HepG2 (cell line): ENCODE measurements around the gene NELFB. TPM values are rescaled to one million over a fixed set of nuclear protein-coding genes. Genes with fewer than 3 reads are reported as not detected.

Source experiments
- ATF2 ChIP-seq: sonication (generic); formaldehyde crosslinking; IDR thresholded peaks from 2 replicates; pipeline ENCODE4 v1.4.0; 2020; ENCODE audit warnings: missing genetic modification reagents
- HINFP ChIP-seq: sonication (generic); formaldehyde crosslinking; IDR thresholded peaks from 2 replicates; pipeline ENCODE4 v1.4.0; 2020; ENCODE audit warnings: low read depth, mild to moderate bottlenecking, missing genetic modification reagents
- HMGXB3 ChIP-seq: sonication (generic); formaldehyde crosslinking; IDR thresholded peaks from 2 replicates; pipeline ENCODE4 v1.4.0; 2020; ENCODE audit warnings: missing genetic modification reagents, borderline replicate concordance
- IKZF1 ChIP-seq: fragments of 450-650 bp; IDR thresholded peaks from 2 replicates; pipeline ENCODE4 v1.7.1; 2016
- KLF15 ChIP-seq: sonication (generic); formaldehyde crosslinking; IDR thresholded peaks from 2 replicates; pipeline ENCODE4 v1.8.1; 2023; ENCODE audit warnings: borderline replicate concordance, mild to moderate bottlenecking, inconsistent platforms, missing genetic modification reagents, mixed read lengths
- MTERF4 ChIP-seq: sonication (generic); formaldehyde crosslinking; IDR thresholded peaks from 2 replicates; pipeline ENCODE4 v1.8.0; 2023; ENCODE audit warnings: mild to moderate bottlenecking, missing genetic modification reagents
- SMAD1 ChIP-seq: sonication (generic); formaldehyde crosslinking; IDR thresholded peaks from 2 replicates; pipeline ENCODE4 v1.4.0; 2020; ENCODE audit warnings: missing genetic modification reagents, low read depth, mild to moderate bottlenecking, borderline replicate concordance
- ZNF136 ChIP-seq: sonication (generic); formaldehyde crosslinking; IDR thresholded peaks from 2 replicates; pipeline ENCODE4 v1.8.1; 2022; ENCODE audit warnings: low read depth, mild to moderate bottlenecking, moderate library complexity, missing genetic modification reagents
- ZNF230 ChIP-seq: sonication (generic); formaldehyde crosslinking; IDR thresholded peaks from 2 replicates; pipeline ENCODE4 v1.4.0; 2020; ENCODE audit warnings: mild to moderate bottlenecking, missing genetic modification reagents
- ZNF564 ChIP-seq: sonication (generic); formaldehyde crosslinking; IDR thresholded peaks from 2 replicates; pipeline ENCODE4 v1.8.1; 2023; ENCODE audit warnings: mild to moderate bottlenecking, missing genetic modification reagents
- ZNF646 ChIP-seq: sonication (generic); formaldehyde crosslinking; IDR thresholded peaks from 2 replicates; pipeline ENCODE4 v1.9.0; 2021; ENCODE audit warnings: mild to moderate bottlenecking, missing genetic modification reagents
- ZNF850 ChIP-seq: sonication (generic); formaldehyde crosslinking; conservative IDR thresholded peaks from 2 replicates; pipeline ENCODE4 v1.9.0; 2021; ENCODE audit warnings: mild to moderate bottlenecking, missing genetic modification reagents
- polyA plus RNA-seq, 8 experiments: library from polyadenylated mRNA; depleted of rRNA in 3 of 8; stranded (reverse) in 7 of 8; unstranded in 1 of 8; fragments of >200 nt; fragmentation: Illumina TruSeq in 4 of 8; extraction: Trizol in 4 of 8; gene quantifications; 2 replicates each; pipeline versions ENCODE4 v1.2.1 to v1.2.3, GENCODE V29; 2011 to 2016; ENCODE audit warnings: low read depth in 4 of 8, missing spikeins in 1 of 8, mixed read lengths in 1 of 8; ENCODE audit not compliant: insufficient read depth in 1 of 8
- total RNA-seq, 5 experiments: library from RNA; depleted of rRNA; stranded (reverse); fragments of >200 nt; fragmentation: Illumina TruSeq; extraction: Trizol; gene quantifications; 2 replicates each; pipeline ENCODE4 v1.2.3, GENCODE V29; 2016; ENCODE audit warnings: low read depth in 1 of 5

NELFB gene
- total and polyA plus RNA-seq, 2 of the 13 experiments (the other 11 are each of a cell fraction or from before 2014, with no cell fraction given): 26.5 to 45.8 TPM

- TF ChIP-seq SMAD1 (CRISPR knock-in tag): no peak
- TF ChIP-seq ZNF564 (CRISPR knock-in tag): no peak
- no peak for TF ChIP-seq ZNF646 (CRISPR knock-in tag)
- 0 out of 2 replicates have a peak, but pooled peaks have one; percentile 74 for TF ChIP-seq ZNF230 (CRISPR knock-in tag)
- TF ChIP-seq IKZF1: no peak
- no peak; the same call in 1 of the 2 replicates for TF ChIP-seq ATF2 (CRISPR knock-in tag)
- TF ChIP-seq KLF15 (CRISPR knock-in tag): 0 out of 2 replicates have a peak, but pooled peaks have one; percentile 35
- TF ChIP-seq ZNF850 (CRISPR knock-in tag): no peak
- TF ChIP-seq ZNF136 (CRISPR knock-in tag): no peak
- no peak for TF ChIP-seq MTERF4 (CRISPR knock-in tag)
- TF ChIP-seq HMGXB3: no peak
- TF ChIP-seq HINFP (CRISPR knock-in tag): no peak
These were observed 21.6 kb downstream of the NELFB start (continued) for GRCh38 chr9:137276473-137277328.
